Left cardiac atrium (tissue), 4 donors: Measurements from ENCODE around the gene LHPP. TPM values are rescaled to one million over a fixed set of nuclear protein-coding genes. Genes with fewer than 3 reads are reported as not detected.

Source experiments
- ATAC-seq, 2 donors: fragments of 200-7000 bp; cut with Tn5 transposase; one replicate each; pipeline ENCODE4 v1.9.1; 2020; ENCODE audit warnings: mild to moderate bottlenecking in 2 of 2, moderate library complexity in 2 of 2
- DNase-seq: peaks from one replicate; pipeline ENCODE4 v3.0.0-alpha.2; 2020
- intact Hi-C, 2 donors: fragments of 100-400 bp; cut with DNase I; formaldehyde crosslinking; loops; one replicate each; pipeline versions ENCODE4 v1.14.1 to v1.15.1; 2022 to 2023
- total RNA-seq, 2 donors: library from RNA; stranded (reverse); fragmentation: NEBNext Ultra II Directional; extraction: Animal tissue kit (Norgen Biotek cat#: 25700); gene quantifications; one replicate each; pipeline ENCODE4 v1.2.1, GENCODE V29; 2021
- donor health status: DM: no; HTN: yes; CAD: no.
- donor health status: DM: no; HTN: yes; CAD: no; lungs with severe emphysema.
- donor health status: DM: yes; HTN: yes; CAD: no.
- donor health status: Dilated cardiomyopathy.

Gene LHPP
- total RNA-seq, 2 donors from 2014 or later, result 11.6 to 16.4 TPM

- intact Hi-C loops, result no loop called here
- peak; percentile 7 for DNase-seq
- no peak for ATAC-seq
These were observed 131.9 kb downstream of the LHPP start for GRCh38 chr10:124593431-124593985.

- ATAC-seq (no peak), DNase-seq (no peak)
- intact Hi-C loops, result no loop called here
These were observed 132.6 kb downstream of the LHPP start for GRCh38 chr10:124594240-124594639.

GRCh38 chr10:124595143-124595883, 133.7 kb downstream of the LHPP start:
- intact Hi-C loops, result no loop called here
- no peak for DNase-seq

GRCh38 chr10:124596116-124596785, 134.6 kb downstream of the LHPP start:
- DNase-seq (no peak), ATAC-seq (no peak)

More at GRCh38 chr10:124595143-124595883, 133.7 kb downstream of the LHPP start:
- no peak for ATAC-seq

GRCh38 chr10:124596962-124597845, 135.6 kb downstream of the LHPP start:
- peak; percentile 6 for DNase-seq
- ATAC-seq, result no peak
- intact Hi-C loops, result no loop called here

More at GRCh38 chr10:124596116-124596785, 134.6 kb downstream of the LHPP start:
- intact Hi-C loops, result no loop called here

- no peak for DNase-seq
- intact Hi-C loops, result no loop called here
- ATAC-seq, result no peak
These were observed 136.2 kb downstream of the LHPP start for GRCh38 chr10:124597846-124598165.

GRCh38 chr10:124598196-124598595, 136.6 kb downstream of the LHPP start:
- DNase-seq (no peak), ATAC-seq (no peak)
- intact Hi-C loops, result no loop called here

- intact Hi-C loops, result no loop called here
- DNase-seq (no peak), ATAC-seq (no peak)
These were observed 137.4 kb downstream of the LHPP start for GRCh38 chr10:124598773-124599587.

- ATAC-seq (no peak), DNase-seq (no peak)
- intact Hi-C loops, result no loop called here
These were observed 138.0 kb downstream of the LHPP start for GRCh38 chr10:124599588-124600050.

- ATAC-seq (no peak), DNase-seq (no peak)
- intact Hi-C loops, result no loop called here
These were observed 138.6 kb downstream of the LHPP start for GRCh38 chr10:124600051-124600880.

- DNase-seq (no peak), ATAC-seq (no peak)
- intact Hi-C loops, result no loop called here
These were observed 139.4 kb downstream of the LHPP start for GRCh38 chr10:124601016-124601415.

- DNase-seq, result peak; percentile 20
- ATAC-seq, result no peak
- intact Hi-C loops, result no loop called here
These were observed 140.0 kb downstream of the LHPP start for GRCh38 chr10:124601431-124602120.

- intact Hi-C loops, result no loop called here
- DNase-seq, result no peak
- ATAC-seq, result no peak
These were observed 140.5 kb downstream of the LHPP start for GRCh38 chr10:124602121-124602561.

- peak; percentile 10 for DNase-seq
- intact Hi-C loops, result no loop called here
- no peak for ATAC-seq
These were observed 141.2 kb downstream of the LHPP start for GRCh38 chr10:124602646-124603365.

GRCh38 chr10:124603376-124604213, 142.0 kb downstream of the LHPP start:
- ATAC-seq (no peak), DNase-seq (peak; percentile 11)
- intact Hi-C loops, result no loop called here
